Mesenchymal stem cell (in vitro differentiated cells and primary cell): ENCODE results near the gene SPATA6L. TPM values are rescaled to one million over a fixed set of nuclear protein-coding genes. Genes with fewer than 3 reads are reported as not detected.

Experiments
- DNase-seq: peaks from one replicate; pipeline ENCODE4 v3.0.0-alpha.2; 2013
- H2AFZ ChIP-seq: one replicate; pipeline ENCODE4 v1.6.1; 2013; ENCODE audit warnings: low read depth, mild to moderate bottlenecking, control low read depth, inconsistent platforms, low read length, moderate library complexity
- H2AK5ac ChIP-seq: 2 replicates; pipeline ENCODE4 v1.6.1; 2013; ENCODE audit warnings: low read length, moderate library complexity, mild to moderate bottlenecking, inconsistent platforms; ENCODE audit not compliant: severe bottlenecking
- H2BK120ac ChIP-seq: one replicate; pipeline ENCODE4 v1.6.1; 2013; ENCODE audit warnings: low read depth, mild to moderate bottlenecking, inconsistent platforms, low read length, moderate library complexity
- H2BK12ac ChIP-seq, 2 experiments: one replicate each; pipeline ENCODE4 v1.6.1; 2013; ENCODE audit warnings: inconsistent platforms in 2 of 2, low read length in 2 of 2, mild to moderate bottlenecking in 2 of 2, moderate library complexity in 2 of 2, control low read depth in 1 of 2
- H2BK15ac ChIP-seq: one replicate; pipeline ENCODE4 v1.6.1; 2013; ENCODE audit warnings: mild to moderate bottlenecking, low read depth, inconsistent platforms; ENCODE audit not compliant: poor library complexity, severe bottlenecking
- H2BK5ac ChIP-seq: 2 replicates; pipeline ENCODE4 v1.6.1; 2013; ENCODE audit warnings: low read depth, mild to moderate bottlenecking, low read length, control low read depth, inconsistent platforms; ENCODE audit not compliant: poor library complexity, severe bottlenecking
- H3K14ac ChIP-seq, 2 experiments: one replicate each; pipeline ENCODE4 v1.6.1; 2013; ENCODE audit warnings: inconsistent platforms in 2 of 2, low read length in 2 of 2, control low read depth in 1 of 2, mild to moderate bottlenecking in 1 of 2, moderate library complexity in 1 of 2
- H3K18ac ChIP-seq, 2 experiments: one replicate each; pipeline ENCODE4 v1.6.1; 2013; ENCODE audit warnings: inconsistent platforms in 2 of 2, low read length in 2 of 2, control low read depth in 1 of 2, low read depth in 1 of 2, mild to moderate bottlenecking in 1 of 2
- H3K23ac ChIP-seq, 2 experiments: one replicate each; pipeline ENCODE4 v1.6.1; 2013; ENCODE audit warnings: inconsistent platforms in 2 of 2, low read length in 2 of 2, mild to moderate bottlenecking in 2 of 2, moderate library complexity in 2 of 2, control low read depth in 1 of 2
- H3K27ac ChIP-seq: 2 replicates; pipeline ENCODE4 v1.5.1; 2013; ENCODE audit warnings: mild to moderate bottlenecking, moderate library complexity, low read length, control low read depth, inconsistent platforms; ENCODE audit not compliant: poor library complexity, severe bottlenecking
- H3K27me3 ChIP-seq, 2 experiments: 2 replicates each; pipeline versions ENCODE4 v1.6.1 to v1.7.0; 2013; ENCODE audit warnings: low read length in 2 of 2, mild to moderate bottlenecking in 2 of 2, moderate library complexity in 2 of 2, control low read depth in 1 of 2, inconsistent platforms in 1 of 2; ENCODE audit not compliant: control insufficient read depth in 1 of 2, insufficient read depth in 1 of 2
- H3K36me3 ChIP-seq, 2 experiments: 2 replicates each; pipeline versions ENCODE4 v1.6.1 to v1.7.0; 2013; ENCODE audit warnings: low read length in 2 of 2, control low read depth in 1 of 2, inconsistent platforms in 1 of 2, low read depth in 1 of 2, mild to moderate bottlenecking in 1 of 2; ENCODE audit not compliant: insufficient read depth in 2 of 2, control insufficient read depth in 1 of 2
- H3K4ac ChIP-seq, 2 experiments: one replicate each; pipeline ENCODE4 v1.6.1; 2013; ENCODE audit warnings: inconsistent platforms in 2 of 2, low read length in 2 of 2, mild to moderate bottlenecking in 2 of 2, moderate library complexity in 2 of 2, control low read depth in 1 of 2, low read depth in 1 of 2
- H3K4me1 ChIP-seq: 2 replicates; pipeline ENCODE4 v1.6.1; 2013; ENCODE audit warnings: low read depth, low read length, control low read depth; ENCODE audit not compliant: control insufficient read depth, insufficient read depth
- H3K4me2 ChIP-seq: 2 replicates; pipeline ENCODE4 v1.6.1; 2013; ENCODE audit warnings: low read length, mild to moderate bottlenecking, inconsistent platforms; ENCODE audit not compliant: poor library complexity, severe bottlenecking
- H3K4me3 ChIP-seq, 2 experiments: 2 replicates each; pipeline versions ENCODE4 v1.5.1 to v1.7.0; 2013; ENCODE audit warnings: low read length in 2 of 2, mild to moderate bottlenecking in 2 of 2, control low read depth in 1 of 2, low read depth in 1 of 2; ENCODE audit not compliant: insufficient read depth in 1 of 2
- H3K79me1 ChIP-seq: replicated peaks from 2 replicates; pipeline ENCODE4 v1.6.1; 2013; ENCODE audit warnings: mild to moderate bottlenecking, control low read depth, low read length, inconsistent platforms; ENCODE audit not compliant: poor library complexity, severe bottlenecking
- H3K9ac ChIP-seq: 2 replicates; pipeline ENCODE4 v1.7.0; 2013; ENCODE audit warnings: mild to moderate bottlenecking, low read length, moderate library complexity
- H3K9me3 ChIP-seq: 2 replicates; pipeline ENCODE4 v1.7.0; 2013; ENCODE audit warnings: mild to moderate bottlenecking, low read length; ENCODE audit not compliant: control insufficient read depth
- H4K8ac ChIP-seq: one replicate; pipeline ENCODE4 v1.6.1; 2013; ENCODE audit warnings: inconsistent platforms, mild to moderate bottlenecking, low read length, moderate library complexity
- H4K91ac ChIP-seq: one replicate; pipeline ENCODE4 v1.6.1; 2013; ENCODE audit warnings: mild to moderate bottlenecking, low read length, inconsistent platforms
- WGBS: methylation state at CpG from one replicate; pipeline ENCODE4 v1.1.7; 2013; ENCODE audit warnings: mixed read lengths; 5-methylcytosine and 5-hydroxymethylcytosine counted together
- polyA plus RNA-seq, 2 experiments: library from polyadenylated mRNA; stranded (reverse); fragments of 200-250 nt; gene quantifications; one replicate each; pipeline ENCODE4 v1.2.3, GENCODE V29; 2013

Gene SPATA6L
- polyA plus RNA-seq (2013, experiment 1 of 2), result 1.1 TPM
- polyA plus RNA-seq (2013, experiment 2 of 2), result 1.1 TPM

GRCh38 chr9:4666042-4666699 is at the start of gene SPATA6L:
SPATA6L (minus strand) TSS chr9:4666480; CDS start chr9:4666250, 230 bp downstream.
- H3K4me1 ChIP-seq, result peaks cover 11% of the 10 kb centered on the region
- H3K18ac ChIP-seq, result peak within 1 kb of the TSS; percentile 37 to 46
- peak; percentile 73 for DNase-seq
- H3K79me1 ChIP-seq, result peaks cover 15% of the 10 kb centered on the region
- no peak within 1 kb of the TSS for H3K23ac ChIP-seq
- WGBS, result 4% methylated on average over 30 of the region's 36 CpGs
- no peak within 1 kb of the TSS for H2AK5ac ChIP-seq
- H2BK120ac ChIP-seq, result peak within 1 kb of the TSS; percentile 35
- peak within 1 kb of the TSS; percentile 58 to 81 for H3K4me3 ChIP-seq
- H2BK12ac ChIP-seq, result peak within 1 kb of the TSS in 1 of 2 experiments; percentile 35
- H3K14ac ChIP-seq, result no peak within 1 kb of the TSS
- peak within 1 kb of the TSS; percentile 37 for H2BK15ac ChIP-seq
- H3K36me3 ChIP-seq, result no peaks in the 10 kb centered on the region
- H3K27me3 ChIP-seq, result no peaks in the 10 kb centered on the region
- peak within 1 kb of the TSS; percentile 33 for H2AFZ ChIP-seq
- H3K9ac ChIP-seq, result peak within 1 kb of the TSS; percentile 91
- H4K91ac ChIP-seq, result no peak within 1 kb of the TSS
- peak within 1 kb of the TSS; percentile 83 for H4K8ac ChIP-seq
- H3K4me2 ChIP-seq, result peak within 1 kb of the TSS; percentile 94
- peak within 1 kb of the TSS in 1 of 2 experiments; percentile 61 for H3K4ac ChIP-seq
- H3K9me3 ChIP-seq, result no peaks in the 10 kb centered on the region
- H3K27ac ChIP-seq, result peak within 1 kb of the TSS; percentile 55
- H2BK5ac ChIP-seq, result peak within 1 kb of the TSS; percentile 54

GRCh38 chr9:4714266-4715016 is 48.2 kb upstream of the SPATA6L start:
- peaks cover 3% of the 10 kb centered on the region for H3K4me1 ChIP-seq
- no peaks in the 10 kb centered on the region for H3K27me3 ChIP-seq
- H3K4me2 ChIP-seq, result no peak overlapping the region
- H3K14ac ChIP-seq, result no peak overlapping the region
- H3K18ac ChIP-seq, result no peak overlapping the region
- no peak overlapping the region for H3K27ac ChIP-seq
- 98% methylated on average over 8 of the region's 9 CpGs for WGBS
- no peak for DNase-seq
- no peak overlapping the region for H2BK12ac ChIP-seq
- H3K79me1 ChIP-seq, result peaks cover 17% of the 10 kb centered on the region
- no peak overlapping the region for H3K9ac ChIP-seq
- H4K91ac ChIP-seq, result no peak overlapping the region
- no peak overlapping the region for H2BK5ac ChIP-seq
- no peak overlapping the region for H3K23ac ChIP-seq
- no peak overlapping the region for H3K4ac ChIP-seq
- peaks cover 13 to 74% of the 10 kb centered on the region in 2 experiments for H3K36me3 ChIP-seq
- no peak overlapping the region for H2AK5ac ChIP-seq
- no peak overlapping the region for H2AFZ ChIP-seq
- H3K4me3 ChIP-seq, result no peak overlapping the region
- H3K9me3 ChIP-seq, result no peaks in the 10 kb centered on the region
- H2BK120ac ChIP-seq, result no peak overlapping the region
- H4K8ac ChIP-seq, result no peak overlapping the region
- no peak overlapping the region for H2BK15ac ChIP-seq

- Histone ChIP-seq H2BK5ac (no peak overlapping the region), H3K4me3 (no peak overlapping the region), H3K9me3 (no peaks in the 10 kb centered on the region), H2AFZ (no peak overlapping the region), H2BK120ac (no peak overlapping the region), H3K27me3 (no peaks in the 10 kb centered on the region), H3K36me3 (peaks cover 13 to 73% of the 10 kb centered on the region in 2 experiments), H4K8ac (no peak overlapping the region), H3K18ac (no peak overlapping the region), H3K14ac (no peak overlapping the region), H3K4me1 (peaks cover 3% of the 10 kb centered on the region), H2BK15ac (no peak overlapping the region), H4K91ac (no peak overlapping the region), H3K4me2 (no peak overlapping the region), H2AK5ac (no peak overlapping the region), H3K4ac (no peak overlapping the region), H2BK12ac (no peak overlapping the region), H3K9ac (no peak overlapping the region), H3K79me1 (peaks cover 17% of the 10 kb centered on the region), H3K27ac (no peak overlapping the region), H3K23ac (no peak overlapping the region)
- WGBS, result 78% methylated on average over 7 of the region's 7 CpGs
- DNase-seq, result no peak
Measured at GRCh38 chr9:4713849-4714248, 47.6 kb upstream of the SPATA6L start.

GRCh38 chr9:4709380-4709779 is 43.1 kb upstream of the SPATA6L start:
- Histone ChIP-seq H3K4me1 (peaks cover 2% of the 10 kb centered on the region), H2BK12ac (no peak overlapping the region), H3K36me3 (peaks cover 3 to 71% of the 10 kb centered on the region in 2 experiments), H3K4ac (no peak overlapping the region), H2BK15ac (no peak overlapping the region), H3K27ac (no peak overlapping the region), H3K9ac (no peak overlapping the region), H3K23ac (no peak overlapping the region), H3K4me2 (no peak overlapping the region), H3K27me3 (no peaks in the 10 kb centered on the region), H2AFZ (no peak overlapping the region), H4K8ac (no peak overlapping the region), H3K14ac (no peak overlapping the region), H2BK5ac (no peak overlapping the region), H2AK5ac (no peak overlapping the region), H3K9me3 (no peaks in the 10 kb centered on the region), H3K18ac (no peak overlapping the region), H3K4me3 (no peak overlapping the region), H4K91ac (no peak overlapping the region), H3K79me1 (peaks cover 9% of the 10 kb centered on the region), H2BK120ac (no peak overlapping the region)
- no peak for DNase-seq
